GM19025 (cell line): ENCODE measurements around the gene MTA1.

ENCODE experiments used
- ATAC-seq: cut with Tn5 transposase; IDR thresholded peaks from one replicate; pipeline ENCODE4 v1.9.1; 2021; ENCODE audit warnings: mild to moderate bottlenecking, low read depth, moderate library complexity; ENCODE audit not compliant: unreplicated experiment

MTA1 gene

GRCh38 chr14:105401699-105402098 lies 17.9 kb upstream of the MTA1 start:
- ATAC-seq: no peak

GRCh38 chr14:105408592-105408991 lies 11.0 kb upstream of the MTA1 start:
- ATAC-seq: no peak

- no peak for ATAC-seq
These were observed 10.3 kb upstream of the MTA1 start for GRCh38 chr14:105409364-105409763.

DNA sequence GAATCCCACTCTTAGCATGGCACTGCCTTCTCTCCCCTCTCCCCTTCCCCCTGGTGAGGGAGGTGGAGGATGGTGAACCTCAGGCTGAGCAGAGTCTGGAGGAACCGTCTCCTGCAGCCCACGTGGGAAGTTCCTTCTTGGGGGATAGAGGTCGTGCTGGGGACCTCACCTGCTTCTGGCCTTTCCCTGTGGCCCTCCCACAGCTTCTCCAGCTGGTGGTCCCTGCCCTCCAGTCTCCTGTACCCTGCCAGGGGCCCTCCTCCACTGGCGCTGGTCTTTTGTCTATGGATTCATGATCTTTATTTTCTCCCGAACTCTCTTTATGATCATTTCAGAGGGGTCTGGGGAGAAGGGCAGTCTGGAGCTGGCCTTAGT lies 9.0 kb upstream of the MTA1 start:
- ATAC-seq: no peak

DNA sequence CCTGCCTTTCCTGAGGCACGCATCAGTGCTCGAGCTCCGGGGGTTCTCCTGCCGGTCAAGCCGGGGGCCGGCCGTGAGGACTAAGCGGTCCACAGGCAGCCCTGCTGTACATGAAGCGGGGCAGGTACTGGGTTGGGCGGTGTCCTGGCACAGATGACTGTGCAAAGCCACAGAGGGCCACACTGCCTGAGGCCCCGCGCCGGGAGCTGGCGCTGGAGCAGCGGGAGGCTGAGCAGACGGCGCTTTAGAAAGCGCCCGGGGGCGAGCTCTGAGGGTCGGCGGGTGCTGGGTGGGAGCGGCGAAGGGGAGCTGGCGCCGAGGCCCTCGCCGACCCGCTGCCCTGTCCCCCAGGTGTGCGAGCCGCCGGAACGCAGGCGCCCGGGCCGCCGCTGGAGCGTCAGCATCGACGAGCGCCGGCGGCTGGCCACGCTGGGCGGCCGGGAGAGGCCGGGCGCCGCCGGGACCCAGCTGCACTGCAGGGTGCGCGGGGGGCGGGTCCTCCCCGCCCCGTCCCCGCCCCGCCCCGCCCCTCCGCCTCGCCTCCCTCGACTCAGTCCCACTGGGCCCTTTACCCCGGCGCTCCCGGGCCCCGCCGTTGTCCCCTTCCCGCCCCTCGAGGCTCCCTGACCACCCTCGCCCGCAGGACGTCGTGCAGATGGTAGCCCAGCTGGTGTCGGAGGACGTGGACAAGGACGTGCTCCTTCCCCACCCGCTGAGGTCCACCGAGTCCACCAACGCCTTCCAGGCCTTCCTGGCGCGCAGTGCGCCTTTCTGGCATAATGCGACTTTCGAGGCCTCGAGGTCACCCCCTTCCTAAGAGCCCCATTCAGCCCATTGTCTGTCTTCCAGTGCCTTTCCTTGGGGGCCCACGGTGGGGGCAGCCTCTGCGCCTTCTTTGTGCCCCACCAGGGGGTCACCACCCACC lies 8.3 kb upstream of the MTA1 start:
- no peak for ATAC-seq

DNA sequence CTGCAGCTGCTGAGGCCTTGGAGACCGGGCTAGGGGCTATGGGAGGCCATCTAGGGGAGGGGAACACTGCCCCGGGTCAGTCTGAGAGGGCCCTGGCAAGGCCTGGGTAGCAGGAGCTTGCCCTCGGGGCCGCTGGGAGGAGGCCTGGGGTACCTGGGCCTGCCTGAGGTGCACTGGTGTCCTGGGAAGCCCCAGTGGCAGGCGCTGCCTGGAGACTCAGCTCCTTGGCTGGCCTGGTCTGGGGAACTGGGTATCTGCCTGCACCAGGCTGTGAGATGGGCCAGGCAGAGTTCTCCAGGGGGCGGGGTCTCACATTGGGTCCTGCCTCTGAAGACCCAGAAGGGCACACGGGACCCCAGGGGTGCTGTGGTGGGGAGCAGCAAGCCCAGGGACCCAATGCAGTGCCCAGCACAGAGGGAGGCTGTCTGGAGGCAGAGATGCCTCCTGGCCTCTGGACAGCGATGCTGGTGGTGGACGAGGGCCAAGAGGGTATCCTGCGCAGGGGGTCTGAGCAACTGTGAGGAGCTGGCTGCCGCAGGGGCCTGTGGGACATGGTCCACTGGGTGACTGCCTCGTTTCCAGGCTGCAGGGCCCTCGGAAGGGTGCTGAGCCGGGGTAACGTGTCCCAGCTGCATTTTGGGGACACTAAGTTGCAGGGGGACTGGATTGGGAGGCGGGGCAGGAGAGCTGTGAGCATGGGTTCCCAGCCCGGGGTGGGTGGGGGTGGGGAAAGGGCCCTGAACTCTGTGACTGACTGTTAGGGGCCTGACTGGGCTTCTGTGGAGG lies 7.4 kb upstream of the MTA1 start:
- ATAC-seq: no peak

DNA sequence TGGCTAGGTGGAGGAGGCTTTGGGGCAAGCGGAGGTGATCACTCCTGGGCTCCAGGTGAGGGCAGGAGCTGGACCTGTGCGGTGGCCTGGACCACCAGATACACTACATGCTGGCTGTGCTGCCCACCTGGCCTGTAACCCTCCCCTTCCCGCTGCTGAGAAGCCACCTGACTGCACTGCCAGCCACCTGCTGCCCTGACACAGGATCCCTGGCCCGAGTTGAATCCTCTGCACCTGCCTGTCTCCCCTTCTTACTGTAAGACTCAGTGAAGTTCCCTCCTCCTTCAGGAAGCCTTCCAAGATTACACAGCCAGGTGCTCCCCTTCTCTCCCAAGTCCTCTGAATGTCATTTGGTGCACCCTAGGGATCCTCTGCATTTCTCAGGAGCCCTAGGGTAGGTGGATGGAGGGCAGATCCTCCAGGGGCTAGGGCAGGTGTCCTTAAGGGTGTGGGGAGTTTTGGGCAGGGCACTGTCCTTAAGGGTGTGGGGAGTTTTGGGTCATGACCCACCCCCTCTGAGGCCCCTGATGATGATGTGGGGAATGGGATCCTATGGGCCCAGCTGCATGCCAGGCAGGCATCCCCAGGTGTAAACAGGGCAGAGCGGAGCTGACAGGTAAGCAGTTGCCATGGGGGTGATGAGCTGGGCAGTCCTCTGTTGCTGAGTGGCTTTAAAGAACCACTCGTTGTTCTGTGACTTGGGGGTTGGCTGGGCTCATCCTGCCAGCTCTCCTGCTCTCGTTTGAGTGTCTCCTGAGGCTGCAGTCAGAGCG lies 6.7 kb upstream of the MTA1 start:
- no peak for ATAC-seq

GRCh38 chr14:105413544-105413886 lies 6.1 kb upstream of the MTA1 start:
- no peak for ATAC-seq

GRCh38 chr14:105414456-105415371 lies 4.9 kb upstream of the MTA1 start:
- no peak for ATAC-seq

GRCh38 chr14:105415481-105416428 lies 3.9 kb upstream of the MTA1 start:
- no peak for ATAC-seq

DNA sequence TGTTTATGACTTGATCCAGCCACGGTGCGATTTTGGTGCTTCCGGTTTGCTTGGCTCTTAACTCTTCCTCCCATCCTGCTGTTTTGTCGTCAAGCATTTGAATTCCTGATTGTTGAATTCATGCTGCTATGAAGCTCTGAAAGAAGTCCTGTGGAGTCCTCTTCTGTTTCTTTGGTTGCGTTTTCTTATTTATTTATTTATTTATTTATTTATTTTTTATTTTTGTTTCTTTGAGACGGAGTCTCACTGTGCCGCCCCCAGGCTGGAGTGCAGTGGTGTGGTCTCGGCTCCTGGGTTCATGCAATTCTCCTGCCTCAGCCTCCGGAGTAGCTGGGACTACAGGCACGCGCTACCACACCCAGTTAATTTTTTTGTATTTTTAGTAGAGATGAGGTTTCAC lies 3.0 kb upstream of the MTA1 start:
- ATAC-seq: no peak

GRCh38 chr14:105417690-105418121 lies 1.9 kb upstream of the MTA1 start:
- no peak for ATAC-seq

DNA sequence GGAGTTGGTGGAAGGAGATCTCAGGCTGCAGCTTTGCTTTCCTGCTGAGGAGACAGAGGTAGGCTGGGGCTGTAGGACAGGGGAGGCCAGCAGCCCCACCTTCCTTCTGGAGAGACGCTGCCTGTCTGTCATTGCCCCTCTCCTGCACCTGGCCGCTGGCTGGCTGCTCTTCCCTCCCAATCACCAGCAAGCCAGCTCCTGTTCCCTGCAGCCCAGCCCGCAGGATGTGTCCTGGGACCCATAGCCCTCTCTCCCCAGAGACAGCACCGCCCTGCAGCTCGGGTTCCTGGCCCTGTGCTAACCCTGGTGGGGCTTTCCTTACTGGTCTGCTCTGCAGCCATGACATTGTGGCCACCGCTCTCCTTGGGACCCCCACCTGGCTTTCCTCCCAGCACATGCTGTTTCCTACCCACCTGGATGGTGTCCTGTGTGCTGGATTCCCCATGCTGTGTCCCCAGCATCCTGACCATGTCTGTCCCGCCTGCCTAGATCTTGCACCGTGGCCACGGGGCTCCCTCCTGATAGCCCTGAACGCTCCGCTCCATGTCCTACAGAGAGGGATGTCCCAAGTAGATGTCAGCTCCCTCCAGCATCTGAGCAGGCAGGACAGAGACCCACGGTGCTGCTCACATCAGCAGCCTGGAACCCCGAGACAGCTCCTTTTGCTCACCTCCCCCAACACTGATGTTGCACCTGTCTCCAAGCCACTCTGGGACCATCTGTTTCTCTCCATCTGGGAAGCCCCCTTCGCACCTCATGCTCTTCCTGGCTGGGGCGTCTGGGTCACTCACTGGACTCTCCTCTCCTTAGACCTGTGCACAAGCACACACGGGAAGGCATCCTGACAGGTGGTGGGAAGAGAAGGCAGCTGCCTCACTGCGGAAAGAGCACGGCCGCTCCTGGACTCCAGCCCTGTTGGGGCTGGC lies 1.1 kb upstream of the MTA1 start:
- no peak for ATAC-seq

GRCh38 chr14:105420101-105420973 lies 710 bp downstream of the MTA1 start:
- no peak for ATAC-seq

- no peak for ATAC-seq
These were observed 1.5 kb downstream of the MTA1 start for GRCh38 chr14:105420974-105421674.
